GM21367 (cell line): ENCODE measurements around the gene DAW1.
"Not testable (repeated sequence)": the region's sequence is repeated elsewhere in the genome, so short reads cannot be mapped to it uniquely, and the experiment has no call there.

Experiments
- ATAC-seq: cut with Tn5 transposase; IDR thresholded peaks from one replicate; pipeline ENCODE4 v1.9.1; 2021; ENCODE audit not compliant: unreplicated experiment

The DAW1 gene

DNA sequence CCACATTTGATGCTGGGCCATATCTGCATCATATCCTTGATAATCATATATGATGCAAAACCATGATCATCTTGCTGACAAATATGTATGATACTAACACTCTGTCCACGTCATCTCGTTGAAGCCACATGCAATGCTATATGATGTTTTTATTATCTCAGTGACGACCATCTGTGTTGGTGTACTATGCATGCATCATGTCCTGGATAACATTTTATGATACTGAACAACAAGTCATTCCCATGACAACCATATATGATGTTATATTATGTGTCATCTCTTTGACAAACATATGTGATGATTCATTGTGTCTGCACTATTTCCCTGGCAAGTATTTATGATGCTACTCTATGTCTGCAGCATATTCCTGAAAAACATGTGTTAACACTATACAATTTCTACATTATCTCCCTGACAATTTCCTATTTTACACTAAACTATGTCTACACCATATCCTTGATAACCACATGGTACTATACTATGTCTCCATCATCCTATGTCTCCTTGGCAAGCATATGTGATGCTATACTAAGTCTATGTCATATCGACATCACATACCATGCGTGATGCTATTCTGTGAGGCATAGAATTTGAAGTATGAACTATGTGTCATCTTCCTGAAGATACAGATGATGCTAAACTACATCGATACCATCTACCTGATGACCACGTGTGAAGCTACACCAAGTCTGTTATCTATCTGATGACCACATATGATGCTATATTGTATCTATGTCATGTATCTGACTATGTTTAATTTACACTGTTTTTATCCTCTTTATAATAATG lies 37.0 kb downstream of the DAW1 start:
- ATAC-seq: no peak

- ATAC-seq: no peak
These were observed 42.9 kb downstream of the DAW1 start for GRCh38 chr2:227914362-227914761.

- ATAC-seq: no peak
These were observed 50.2 kb downstream of the DAW1 start for GRCh38 chr2:227921648-227922047.

- ATAC-seq: no peak
These were observed 60.6 kb downstream of the DAW1 start for GRCh38 chr2:227932001-227932400.

DNA sequence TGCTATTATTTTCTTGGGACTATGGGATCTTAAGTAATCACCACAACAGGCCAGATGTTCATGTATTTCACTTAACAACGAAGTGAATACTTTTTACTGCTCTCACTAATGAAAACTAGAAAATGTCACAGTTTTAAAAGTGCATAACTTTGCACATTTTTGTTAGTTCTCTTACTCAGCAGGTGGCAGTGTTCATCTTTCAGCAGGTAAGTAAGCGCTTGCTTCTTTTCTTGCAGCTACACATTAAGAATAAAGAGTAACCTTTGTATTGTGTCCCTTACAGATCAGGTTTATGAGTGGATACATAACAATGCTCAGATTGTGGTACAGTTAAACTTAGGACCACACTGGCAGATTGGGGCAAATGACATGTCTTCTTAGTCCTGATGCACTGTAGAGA lies 61.0 kb downstream of the DAW1 start:
- no peak for ATAC-seq

DNA sequence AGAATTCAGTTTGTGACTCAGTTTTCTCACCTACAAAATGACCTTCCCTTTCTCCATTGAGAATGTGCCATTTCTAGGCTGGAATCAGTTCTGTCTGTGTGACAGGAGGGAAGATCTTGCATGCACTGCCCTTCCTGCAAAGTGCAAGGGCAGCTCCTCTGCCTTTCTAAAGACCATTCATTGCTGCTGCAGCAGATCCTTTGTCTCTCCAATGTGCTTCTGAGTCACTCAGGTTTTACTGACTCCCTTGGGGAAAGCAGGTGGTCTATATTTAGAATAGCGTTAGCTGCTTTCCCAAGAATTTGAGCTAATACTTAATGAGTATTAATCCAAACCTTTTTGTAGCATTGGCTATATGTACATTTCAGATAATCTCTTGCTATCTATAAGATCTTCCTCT lies 62.5 kb downstream of the DAW1 start:
- no peak for ATAC-seq

- ATAC-seq: not testable (repeated sequence)
These were observed 64.8 kb downstream of the DAW1 start for GRCh38 chr2:227936249-227936648.

DNA sequence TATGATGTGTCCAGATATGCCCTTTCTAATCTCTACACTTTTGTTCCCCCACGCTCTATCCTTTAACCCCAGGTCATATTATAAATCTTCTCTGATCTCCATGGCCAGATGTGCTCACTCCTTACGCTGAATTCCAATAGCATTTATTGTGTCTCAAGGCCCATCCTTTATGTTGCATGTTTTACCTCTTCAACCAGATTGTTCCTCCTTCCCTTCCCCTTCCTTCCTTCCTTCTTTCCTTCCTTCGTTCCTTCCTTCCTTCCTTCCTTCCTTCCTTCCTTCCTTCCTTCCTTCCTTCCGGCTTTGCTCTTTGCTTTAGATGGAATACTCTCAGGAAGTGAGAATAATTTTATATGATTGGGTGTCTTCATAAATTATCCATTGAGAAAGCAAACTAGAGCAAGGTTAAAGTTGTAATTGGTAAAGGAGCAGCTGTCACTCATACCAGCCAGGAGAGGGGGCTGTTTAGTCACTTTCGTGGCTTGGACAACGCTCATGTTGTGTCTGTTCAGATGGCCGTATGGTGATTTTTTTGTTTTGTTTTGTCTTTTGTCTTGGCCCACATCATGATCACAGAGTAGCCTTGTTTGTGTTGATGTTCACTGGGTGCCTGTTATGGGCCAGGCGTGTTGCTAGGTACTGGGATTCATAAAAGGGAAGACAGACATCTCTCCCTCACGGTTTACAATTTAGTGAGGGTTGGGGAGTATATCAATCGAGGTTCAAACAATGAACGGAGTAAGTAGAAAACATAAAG lies 68.0 kb downstream of the DAW1 start:
- no peak for ATAC-seq

- no peak for ATAC-seq
These were observed 70.6 kb downstream of the DAW1 start for GRCh38 chr2:227942021-227942420.

DNA sequence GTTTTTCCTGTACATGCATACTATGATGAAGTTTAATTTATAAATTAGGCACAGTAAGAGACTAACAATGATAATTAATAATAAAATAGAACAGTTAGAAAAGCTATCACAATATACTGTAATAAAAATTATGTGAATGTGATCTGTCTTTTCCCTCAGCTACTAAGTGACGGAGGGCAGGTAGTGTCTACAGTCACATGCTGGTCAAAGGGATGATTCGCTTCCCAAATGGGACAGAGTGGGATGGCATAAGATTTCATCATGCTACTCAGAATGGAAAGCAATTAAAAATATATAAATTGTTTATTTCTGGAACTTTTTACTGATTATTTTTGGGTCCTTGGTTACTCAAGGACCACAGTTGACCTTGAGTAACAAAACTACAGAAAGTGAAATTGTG lies 71.5 kb downstream of the DAW1 start:
- ATAC-seq: no peak

DNA sequence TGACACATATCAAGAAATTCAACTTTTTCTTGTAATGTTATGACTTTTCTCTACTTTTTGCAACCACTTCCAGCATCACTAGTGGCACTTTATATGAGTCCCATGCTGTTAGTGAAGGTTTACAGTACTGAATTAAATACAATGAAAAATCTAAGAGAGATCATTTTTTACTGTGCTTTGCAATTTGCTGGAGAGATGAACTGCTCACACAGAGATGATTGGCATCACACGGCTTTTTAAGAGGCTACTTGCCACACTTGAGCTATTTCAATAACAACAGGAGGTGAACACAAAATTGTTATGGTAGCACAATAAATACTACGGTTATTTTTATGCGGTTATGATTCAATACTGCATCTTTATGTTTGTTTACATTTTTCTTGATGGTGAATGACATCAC lies 88.9 kb downstream of the DAW1 start:
- no peak for ATAC-seq

GRCh38 chr2:227971619-227972230 lies 100.3 kb downstream of the DAW1 start:
- no peak for ATAC-seq

- ATAC-seq: no peak
These were observed 101.8 kb downstream of the DAW1 start for GRCh38 chr2:227973241-227973640.
